NOMO-1 treated with DMSO at 0.1 percent for 48 hours (cell line): ENCODE data around the gene KCNJ12.

Experiments used
- DNase-seq: peaks from one replicate; lab custom pipeline; 2025; ENCODE audit not compliant: unreplicated experiment; lab: John Stamatoyannopoulos, UW

Gene KCNJ12

GRCh38 chr17:21466550-21466949 is 90.4 kb downstream of the KCNJ12 start:
- no peak for DNase-seq

GRCh38 chr17:21467196-21467595 is 91.0 kb downstream of the KCNJ12 start:
- no peak for DNase-seq

- no peak for DNase-seq
These were observed 91.8 kb downstream of the KCNJ12 start for GRCh38 chr17:21467739-21468490.
